LNCAP (cell line): Measurements from ENCODE around the gene NTM.

ENCODE experiments used
- CTCF ChIP-seq: fragments of 450-650 bp; IDR thresholded peaks from 2 replicates; pipeline ENCODE4 v1.5.1; 2017; ENCODE audit warnings: mild to moderate bottlenecking

The NTM gene

GRCh38 chr11:131833366-131833765 lies 463.0 kb downstream of the NTM start:
- no peak for TF ChIP-seq CTCF

DNA sequence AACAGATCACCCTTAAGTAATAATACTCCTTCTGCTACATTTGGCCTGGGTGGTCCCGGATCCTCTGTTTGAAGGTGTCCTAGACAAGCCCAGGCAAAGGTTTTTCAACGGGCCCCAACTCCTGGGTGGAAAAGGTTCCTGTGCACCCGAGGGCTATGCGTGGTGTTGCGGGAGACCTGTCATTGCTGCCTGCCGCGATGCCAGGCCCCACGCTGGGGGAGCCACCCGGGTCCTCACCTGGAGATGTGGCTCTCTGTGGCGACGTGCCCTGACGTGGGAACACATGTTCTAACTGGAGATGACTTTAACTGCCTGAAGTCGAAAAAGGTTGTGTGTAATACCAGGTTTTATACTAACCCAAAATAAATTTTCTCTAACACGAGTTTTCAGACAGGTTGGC lies 467.1 kb downstream of the NTM start:
- no peak for TF ChIP-seq CTCF

- TF ChIP-seq CTCF = no peak
Measured at GRCh38 chr11:131838016-131838415, 467.6 kb downstream of the NTM start.

DNA sequence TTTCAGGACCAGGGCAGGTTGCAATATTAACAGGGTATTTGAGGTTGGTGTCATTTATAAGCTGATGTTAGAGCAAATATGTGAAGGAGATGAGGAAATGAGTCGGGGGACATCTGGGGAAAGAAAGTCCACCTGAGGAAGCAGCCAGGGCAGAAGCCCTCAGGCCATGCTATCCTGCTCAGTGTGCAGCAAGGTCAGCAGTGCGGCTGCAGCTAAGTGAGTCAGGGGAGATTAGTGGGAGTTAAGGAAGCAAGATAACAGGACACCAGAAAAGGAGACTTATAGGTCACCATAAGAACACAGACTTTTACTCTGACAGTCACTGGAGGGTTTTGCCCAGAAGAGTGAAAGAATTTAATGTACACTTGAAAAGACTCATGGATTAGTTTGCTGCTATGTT lies 468.9 kb downstream of the NTM start:
- no peak for TF ChIP-seq CTCF

- no peak for TF ChIP-seq CTCF
Measured at GRCh38 chr11:131840545-131840944, 470.1 kb downstream of the NTM start.

DNA sequence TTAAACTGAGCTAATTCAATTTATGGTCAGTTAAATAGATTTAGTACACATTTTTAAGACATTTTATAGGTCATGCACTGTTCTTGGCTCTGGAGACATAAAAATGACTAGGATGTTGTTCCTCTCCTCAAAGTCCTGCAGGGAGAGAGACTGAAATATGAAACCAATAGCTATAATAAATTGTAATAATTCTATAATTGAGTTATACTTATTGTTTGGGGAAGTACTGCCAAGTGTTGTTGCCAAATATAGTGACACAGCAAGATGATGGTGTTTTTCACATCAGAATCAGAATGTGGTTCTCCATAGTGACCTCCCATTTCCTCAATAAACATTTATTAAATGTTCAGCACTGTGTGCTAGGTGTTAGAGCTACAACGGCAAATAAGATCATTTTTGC lies 470.6 kb downstream of the NTM start:
- TF ChIP-seq CTCF = no peak

GRCh38 chr11:131841925-131842635 lies 471.7 kb downstream of the NTM start:
- no peak for TF ChIP-seq CTCF

DNA sequence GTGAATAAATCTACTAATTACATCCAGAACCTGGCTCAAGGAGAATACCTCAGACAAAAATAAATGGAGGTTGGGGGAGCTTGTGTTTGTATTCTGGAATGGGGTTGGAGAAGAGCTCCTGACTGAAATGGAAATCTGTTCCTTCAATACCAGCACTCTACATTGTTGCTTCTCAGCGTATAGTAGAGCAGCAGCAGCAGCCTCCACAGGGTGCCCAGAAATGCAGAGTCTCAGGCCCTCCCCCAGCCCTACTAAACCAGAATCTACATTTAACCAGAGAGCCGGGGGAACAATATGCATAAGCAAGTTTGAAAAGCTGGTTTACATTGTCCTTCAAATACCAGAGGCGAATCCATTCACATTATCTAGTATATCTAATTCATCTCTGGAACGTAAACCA lies 474.8 kb downstream of the NTM start:
- no peak for TF ChIP-seq CTCF
